GM12891 (cell line): ENCODE results near the gene ADI1.

ENCODE experiments used
- POLR2A ChIP-seq: IDR thresholded peaks from 2 replicates; pipeline ENCODE4 v1.6.1; 2011; ENCODE audit warnings: low read depth, low read length, control low read depth
- POLR2AphosphoS5 ChIP-seq: IDR thresholded peaks from 2 replicates; pipeline ENCODE4 v1.6.1; 2011; ENCODE audit warnings: low read depth, low read length, control low read depth
- TAF1 ChIP-seq: IDR thresholded peaks from 2 replicates; pipeline ENCODE4 v1.6.1; 2011; ENCODE audit warnings: low read depth, low read length, control low read depth

- no peak for TF ChIP-seq TAF1
- no peak for TF ChIP-seq POLR2A
- no peak for TF ChIP-seq POLR2AphosphoS5
These were observed 38.3 kb downstream of the ADI1 start for GRCh38 chr2:3481011-3481400.
